MCF 10A (cell line): Measurements from ENCODE around the gene RELCH. TPM values are rescaled to one million over a fixed set of nuclear protein-coding genes. Genes with fewer than 3 reads are reported as not detected.

ENCODE experiments used
- BruUV-seq: library from RNA; stranded (reverse); fragments of 400-500 nt; replicated peaks from 2 replicates; lab custom pipeline; 2021; lab: Mats Ljungman, UMichigan
- CTCF ChIA-PET: fragments of 300-600 bp; sonication (Branson Sonifier 250); formaldehyde crosslinking; extraction: SDS; loops from one replicate; lab custom pipeline; 2021; ENCODE audit warnings: antibody characterized with exemption, inconsistent platforms; lab: Yijun Ruan, JAX
- POLR2A ChIA-PET: fragments of 300-600, 350-650 bp; sonication (Branson Sonifier 250); formaldehyde crosslinking; extraction: SDS; loops from one replicate; lab custom pipeline; 2020; ENCODE audit warnings: antibody characterized with exemption, inconsistent platforms; lab: Yijun Ruan, JAX
- DNase-seq: peaks from one replicate; pipeline ENCODE4 v3.0.0-alpha.2; 2018; ENCODE audit not compliant: unreplicated experiment
- H3K27ac Mint-ChIP-seq: one replicate; pipeline ENCODE4 v1.8.0; 2022; ENCODE audit warnings: mild to moderate bottlenecking, low read depth, mixed read lengths; ENCODE audit not compliant: unreplicated experiment
- H3K27me3 Mint-ChIP-seq: one replicate; pipeline ENCODE4 v1.8.0; 2022; ENCODE audit warnings: mixed read lengths; ENCODE audit not compliant: insufficient read depth, unreplicated experiment
- H3K36me3 Mint-ChIP-seq: one replicate; pipeline ENCODE4 v1.8.0; 2022; ENCODE audit warnings: mild to moderate bottlenecking, moderate library complexity, mixed read lengths; ENCODE audit not compliant: insufficient read depth, unreplicated experiment
- H3K4me1 Mint-ChIP-seq: one replicate; pipeline ENCODE4 v1.8.0; 2022; ENCODE audit warnings: mixed read lengths; ENCODE audit not compliant: insufficient read depth, unreplicated experiment
- H3K4me3 Mint-ChIP-seq: one replicate; pipeline ENCODE4 v1.8.0; 2022; ENCODE audit warnings: mild to moderate bottlenecking, moderate library complexity, mixed read lengths; ENCODE audit not compliant: unreplicated experiment
- H3K9me3 Mint-ChIP-seq: one replicate; pipeline ENCODE4 v1.8.0; 2022; ENCODE audit warnings: mixed read lengths; ENCODE audit not compliant: unreplicated experiment
- intact Hi-C: fragments of 100-400 bp; cut with micrococcal nuclease; formaldehyde crosslinking; loops from 2 replicates; pipeline ENCODE4 v1.14.1; 2022
- total RNA-seq: library from RNA; stranded (reverse); gene quantifications from 2 replicates; pipeline ENCODE4 v1.2.3, GENCODE V29; 2022
- TF ChIP-seq, protein P1 (sequence below): fragments of 200-600 bp; IDR thresholded peaks from one replicate; pipeline ENCODE4 v1.8.0; 2022; ENCODE audit warnings: antibody characterized with exemption, mild to moderate bottlenecking; ENCODE audit not compliant: unreplicated experiment

The RELCH gene
- total RNA-seq, 1 experiment from 2014 or later, result 24.7 TPM

DNA sequence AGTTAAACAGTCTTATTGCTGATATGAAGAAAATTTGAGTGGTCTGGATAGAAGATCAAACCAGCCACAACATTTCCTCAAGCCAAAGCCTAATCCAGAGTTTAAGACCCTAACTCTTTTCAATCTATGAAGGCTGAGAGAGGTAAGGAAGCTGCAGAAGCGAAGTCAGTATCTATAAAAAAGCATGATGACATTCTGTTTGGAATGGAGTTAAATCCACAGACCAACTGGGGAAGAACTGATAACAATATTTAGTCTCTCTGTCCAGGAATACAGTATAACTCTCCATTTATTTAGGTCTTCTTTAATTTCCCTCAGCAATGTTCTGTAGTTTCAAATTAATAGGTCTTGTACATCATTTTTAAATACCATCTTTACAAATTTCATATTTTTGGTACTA lies 16.2 kb upstream of the RELCH start:
- Mint-ChIP-seq H3K9me3 (no peaks in the 10 kb centered on the region), H3K4me1 (peaks cover 15% of the 10 kb centered on the region), H3K27ac (no peak overlapping the region), H3K4me3 (no peak overlapping the region), H3K27me3 (no peaks in the 10 kb centered on the region), H3K36me3 (no peaks in the 10 kb centered on the region)
- BruUV-seq, result no TSS peak
- POLR2A ChIA-PET, result interaction anchor here (0.7 kb wide), 1 partner anchor 13 kb away, joined by 3 read pairs; no protein-coding TSS in a partner anchor
- intact Hi-C loops, result no loop called here
- no peak for DNase-seq
- TF ChIP-seq, protein P1, sequence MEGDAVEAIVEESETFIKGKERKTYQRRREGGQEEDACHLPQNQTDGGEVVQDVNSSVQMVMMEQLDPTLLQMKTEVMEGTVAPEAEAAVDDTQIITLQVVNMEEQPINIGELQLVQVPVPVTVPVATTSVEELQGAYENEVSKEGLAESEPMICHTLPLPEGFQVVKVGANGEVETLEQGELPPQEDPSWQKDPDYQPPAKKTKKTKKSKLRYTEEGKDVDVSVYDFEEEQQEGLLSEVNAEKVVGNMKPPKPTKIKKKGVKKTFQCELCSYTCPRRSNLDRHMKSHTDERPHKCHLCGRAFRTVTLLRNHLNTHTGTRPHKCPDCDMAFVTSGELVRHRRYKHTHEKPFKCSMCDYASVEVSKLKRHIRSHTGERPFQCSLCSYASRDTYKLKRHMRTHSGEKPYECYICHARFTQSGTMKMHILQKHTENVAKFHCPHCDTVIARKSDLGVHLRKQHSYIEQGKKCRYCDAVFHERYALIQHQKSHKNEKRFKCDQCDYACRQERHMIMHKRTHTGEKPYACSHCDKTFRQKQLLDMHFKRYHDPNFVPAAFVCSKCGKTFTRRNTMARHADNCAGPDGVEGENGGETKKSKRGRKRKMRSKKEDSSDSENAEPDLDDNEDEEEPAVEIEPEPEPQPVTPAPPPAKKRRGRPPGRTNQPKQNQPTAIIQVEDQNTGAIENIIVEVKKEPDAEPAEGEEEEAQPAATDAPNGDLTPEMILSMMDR, result no peak
- CTCF ChIA-PET, result interaction anchor here (0.6 kb wide), 1 partner anchor 592 kb away, joined by 3 read pairs; no protein-coding TSS in a partner anchor

DNA sequence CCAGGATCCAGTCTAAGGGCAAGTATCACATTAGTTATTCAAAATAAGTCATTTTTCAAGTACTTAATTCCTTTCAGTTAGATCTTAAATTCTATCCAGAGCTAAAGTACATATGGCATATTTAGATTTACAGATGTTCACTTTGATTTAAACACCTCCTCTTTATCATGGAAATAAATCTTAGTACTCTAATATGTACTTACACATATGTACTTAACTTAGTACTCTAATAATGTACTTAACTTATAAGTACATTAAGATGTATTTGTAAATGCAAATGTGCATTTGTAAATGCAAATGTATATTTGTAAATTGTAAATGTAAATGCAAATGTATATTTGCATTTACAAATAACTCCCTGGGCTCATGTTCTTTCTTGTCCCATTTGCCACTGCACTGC lies 14.8 kb upstream of the RELCH start:
- Mint-ChIP-seq H3K9me3 (no peaks in the 10 kb centered on the region), H3K36me3 (no peaks in the 10 kb centered on the region), H3K27ac (no peak overlapping the region), H3K4me1 (peaks cover 12% of the 10 kb centered on the region), H3K27me3 (no peaks in the 10 kb centered on the region), H3K4me3 (no peak overlapping the region)
- CTCF ChIA-PET, result no interaction called here
- DNase-seq, result no peak
- no TSS peak for BruUV-seq
- POLR2A ChIA-PET, result no interaction called here
- intact Hi-C loops, result no loop called here
- TF ChIP-seq, protein P1, result no peak

DNA sequence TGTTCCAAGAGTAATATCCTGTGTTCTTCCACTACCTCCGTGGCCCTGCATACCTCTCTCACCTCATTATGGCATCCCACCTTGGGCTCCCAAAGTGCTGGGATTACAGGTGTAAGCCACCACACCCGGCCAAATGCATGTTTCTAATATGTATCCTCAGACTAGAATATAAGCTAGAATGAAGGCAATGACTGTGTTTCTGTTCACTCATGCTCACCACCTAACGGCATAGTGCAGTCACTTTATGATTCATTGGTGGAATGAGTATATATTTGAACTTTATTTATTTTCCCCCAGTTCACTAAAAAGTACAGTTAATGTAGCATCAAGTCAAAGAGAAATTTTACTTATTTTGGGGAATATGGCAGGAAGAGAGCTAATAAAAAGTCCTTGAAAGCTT lies 11.5 kb upstream of the RELCH start:
- intact Hi-C loops, result no loop called here
- peaks cover 6% of the 10 kb centered on the region for H3K4me1 Mint-ChIP-seq
- H3K27me3 Mint-ChIP-seq, result no peaks in the 10 kb centered on the region
- no peak for DNase-seq
- ChIA-PET POLR2A (interaction anchor here (1.1 kb wide), 1 partner anchor 12 kb away, joined by 5 read pairs; the partner anchor contains the start of genes PIGN and RELCH), CTCF (interaction anchor here (0.6 to 2.3 kb wide), 4 partner anchors 8 to 272 kb away, joined by 3 to 12 read pairs (median 6); no protein-coding TSS in a partner anchor)
- TF ChIP-seq, protein P1, result no peak
- H3K4me3 Mint-ChIP-seq, result no peak overlapping the region
- no peaks in the 10 kb centered on the region for H3K36me3 Mint-ChIP-seq
- no TSS peak for BruUV-seq
- no peaks in the 10 kb centered on the region for H3K9me3 Mint-ChIP-seq
- H3K27ac Mint-ChIP-seq, result no peak overlapping the region

DNA sequence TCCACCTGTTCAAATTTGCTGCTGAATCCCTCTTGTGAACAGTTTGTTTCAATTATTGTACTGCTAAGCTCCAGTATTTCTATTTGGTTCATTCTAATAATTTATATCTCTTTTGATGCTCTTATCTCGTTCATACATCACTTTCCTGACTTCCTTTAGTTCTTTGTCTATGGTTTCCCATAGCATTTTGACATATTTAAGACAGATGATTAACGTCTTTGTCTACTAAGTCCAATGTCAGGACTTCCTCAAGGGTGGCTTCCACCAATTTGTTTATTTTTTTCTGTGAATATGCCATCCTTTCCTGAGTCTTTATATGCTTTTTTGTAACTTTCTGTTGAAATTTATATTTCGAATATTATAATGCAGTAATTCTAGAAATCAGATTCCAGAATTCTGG lies 9.8 kb upstream of the RELCH start:
- H3K27me3 Mint-ChIP-seq, result no peaks in the 10 kb centered on the region
- DNase-seq, result no peak
- TF ChIP-seq, protein P1, result no peak
- no peak overlapping the region for H3K27ac Mint-ChIP-seq
- no TSS peak for BruUV-seq
- POLR2A ChIA-PET, result interaction anchor here (0.6 kb wide), 1 partner anchor 9 kb away, joined by 3 read pairs; no protein-coding TSS in a partner anchor
- CTCF ChIA-PET, result interaction anchor here (0.5 to 0.7 kb wide), 6 partner anchors 23 to 788 kb away, joined by 3 to 5 read pairs (median 4); no protein-coding TSS in a partner anchor
- no peaks in the 10 kb centered on the region for H3K36me3 Mint-ChIP-seq
- peaks cover 6% of the 10 kb centered on the region for H3K4me1 Mint-ChIP-seq
- no peak overlapping the region for H3K4me3 Mint-ChIP-seq
- H3K9me3 Mint-ChIP-seq, result no peaks in the 10 kb centered on the region
- intact Hi-C loops, result no loop called here
